Endothelial cell of umbilical vein (primary cell): Measurements from ENCODE around the gene CD99L2. TPM values are rescaled to one million over a fixed set of nuclear protein-coding genes. Genes with fewer than 3 reads are reported as not detected.

Experiments used
- BruUV-seq: library from RNA; stranded (reverse); fragments of 400-500 nt; replicated peaks from 2 replicates; lab custom pipeline; 2021; lab: Mats Ljungman, UMichigan
- CTCF ChIA-PET: fragments of 300-600, 350-600 bp; sonication (Branson Sonifier 250); formaldehyde crosslinking; loops from one replicate; lab custom pipeline; 2021; ENCODE audit warnings: antibody characterized with exemption, inconsistent platforms; lab: Charles Lee
- POLR2A ChIA-PET: fragments of 300-600, 350-600 bp; sonication (Branson Sonifier 250); formaldehyde crosslinking; loops from one replicate; lab custom pipeline; 2021; ENCODE audit warnings: antibody characterized with exemption, inconsistent platforms; lab: Charles Lee
- DNase-seq: peaks from one replicate; pipeline ENCODE4 v3.0.0-alpha.2; 2011; ENCODE audit warnings: low read depth, low spot score
- FAIRE-seq: peaks from 2 replicates; lab custom pipeline; 2011; peaks lifted over from hg19 to GRCh38; lab: Jason Lieb, UNC
- H2AFZ ChIP-seq: 2 replicates; pipeline ENCODE4 v1.6.0; 2012; ENCODE audit warnings: low read depth, low read length, control low read depth, inconsistent platforms
- H3K27ac ChIP-seq: 2 replicates; pipeline ENCODE4 v1.5.1; 2011; ENCODE audit warnings: low read depth, mild to moderate bottlenecking, control low read depth, low read length, moderate library complexity; ENCODE audit not compliant: insufficient read depth
- H3K27me3 ChIP-seq, 2 experiments: 2 replicates each; pipeline versions ENCODE4 v1.6.0 to v1.6.1; 2011; ENCODE audit warnings: low read length in 2 of 2, mixed read lengths in 1 of 2; ENCODE audit not compliant: control insufficient read depth in 2 of 2, insufficient read depth in 2 of 2
- H3K36me3 ChIP-seq, 2 experiments: 2 replicates in 1 of 2; 3 replicates in 1 of 2; pipeline ENCODE4 v1.5.1; 2011; ENCODE audit warnings: low read length in 2 of 2, mild to moderate bottlenecking in 1 of 2, moderate library complexity in 1 of 2; ENCODE audit not compliant: control insufficient read depth in 2 of 2, insufficient read depth in 2 of 2; ENCODE audit errors: extremely low read depth in 1 of 2
- H3K4me1 ChIP-seq: 3 replicates; pipeline ENCODE4 v1.5.1; 2011; ENCODE audit warnings: mild to moderate bottlenecking, low read length; ENCODE audit not compliant: control insufficient read depth, insufficient read depth; ENCODE audit errors: extremely low read depth
- H3K4me2 ChIP-seq: 2 replicates; pipeline ENCODE4 v1.6.1; 2011; ENCODE audit warnings: low read length, control low read depth, mixed read lengths; ENCODE audit not compliant: insufficient read depth
- H3K4me3 ChIP-seq, 3 experiments: fragments of 200-600 bp in 1 of 3; sonication (generic), shearing (Covaris generic) in 1 of 3; replicated peaks in 1 of 3; 2 replicates each; pipeline ENCODE4 v1.5.1; 2011 to 2016; ENCODE audit warnings: control low read depth in 3 of 3, low read length in 3 of 3, mild to moderate bottlenecking in 2 of 3, inconsistent platforms in 1 of 3, low read depth in 1 of 3, moderate library complexity in 1 of 3; ENCODE audit not compliant: insufficient read depth in 1 of 3
- H3K79me2 ChIP-seq: 2 replicates; pipeline ENCODE4 v1.6.0; 2012; ENCODE audit warnings: low read length, inconsistent platforms; ENCODE audit not compliant: control insufficient read depth, insufficient read depth
- H3K9ac ChIP-seq: replicated peaks from 2 replicates; pipeline ENCODE3; 2011; ENCODE audit warnings: low read length, control low read depth; ENCODE audit not compliant: insufficient read depth; ENCODE audit errors: extremely low read depth
- H3K9me1 ChIP-seq: replicated peaks from 3 replicates; pipeline ENCODE4 v1.6.0; 2011; ENCODE audit warnings: mild to moderate bottlenecking, low read length; ENCODE audit not compliant: control insufficient read depth, insufficient read depth; ENCODE audit errors: extremely low read depth
- H3K9me3 ChIP-seq: replicated peaks from 2 replicates; pipeline ENCODE4 v1.5.1; 2012; ENCODE audit warnings: low read length, inconsistent platforms; ENCODE audit not compliant: control insufficient read depth, insufficient read depth
- H4K20me1 ChIP-seq: replicated peaks from 2 replicates; pipeline ENCODE3; 2011; ENCODE audit warnings: mild to moderate bottlenecking, low read length; ENCODE audit not compliant: control insufficient read depth, insufficient read depth; ENCODE audit errors: extremely low read depth
- EZH2 ChIP-seq: IDR thresholded peaks from 2 replicates; pipeline ENCODE4 v1.6.1; 2012; ENCODE audit warnings: borderline replicate concordance, low read depth, mild to moderate bottlenecking, moderate library complexity, low read length, inconsistent platforms; ENCODE audit not compliant: severe bottlenecking
- FOS ChIP-seq: IDR thresholded peaks from 2 replicates; pipeline ENCODE4 v1.6.1; 2011; ENCODE audit warnings: mild to moderate bottlenecking, low read length, moderate library complexity, borderline replicate concordance; ENCODE audit not compliant: insufficient read depth
- GATA2 ChIP-seq: IDR thresholded peaks from 2 replicates; pipeline ENCODE4 v1.7.0; 2011; ENCODE audit warnings: low read depth, mild to moderate bottlenecking, moderate library complexity, mixed read lengths, low read length; ENCODE audit not compliant: insufficient read length, insufficient read depth
- JUN ChIP-seq: IDR thresholded peaks from 2 replicates; pipeline ENCODE4 v1.6.1; 2011; ENCODE audit warnings: borderline replicate concordance, low read depth; ENCODE audit not compliant: insufficient read length, insufficient read depth
- MYC ChIP-seq: IDR thresholded peaks from one replicate; pipeline ENCODE4 v1.6.1; 2011; ENCODE audit warnings: mild to moderate bottlenecking, low read depth, low read length
- POLR2A ChIP-seq: IDR thresholded peaks from 2 replicates; pipeline ENCODE4 v1.6.1; 2012; ENCODE audit warnings: low read depth, mild to moderate bottlenecking, control low read depth, low read length
- POLR2AphosphoS5 ChIP-seq: IDR thresholded peaks from 2 replicates; pipeline ENCODE4 v1.6.1; 2012; ENCODE audit warnings: low read depth, mild to moderate bottlenecking, control low read depth, low read length, moderate library complexity; ENCODE audit not compliant: insufficient read depth
- dilution Hi-C: fragments of 300-500 bp; cut with MboI; formaldehyde crosslinking; loops from one replicate; pipeline ENCODE4 v1.15.0; 2019; ENCODE audit warnings: low sequenced_read_pairs; ENCODE audit not compliant: extremely low pct_ligation_motif_present
- intact Hi-C: fragments of 100-400 bp; cut with micrococcal nuclease; formaldehyde crosslinking; loops from one replicate; pipeline ENCODE4 v1.10.0; 2022
- polyA plus RNA-seq, 4 experiments: library from polyadenylated mRNA; depleted of rRNA in 3 of 4; stranded (reverse) in 3 of 4; unstranded in 1 of 4; fragments of >200 nt; gene quantifications; 2 replicates each; pipeline versions ENCODE4 v1.2.1 to v1.2.3, GENCODE V29; 2011 to 2012; ENCODE audit warnings: missing spikeins in 1 of 4
- total RNA-seq: library from RNA; stranded (reverse); gene quantifications from 2 replicates; pipeline ENCODE4 v1.2.3, GENCODE V29; 2021
- TF ChIP-seq, protein P1 (sequence below): IDR thresholded peaks from 2 replicates; pipeline ENCODE4 v1.6.1; 2011; ENCODE audit not compliant: insufficient read depth, insufficient read length
- TF ChIP-seq, protein P2 (sequence below), 2 donors: IDR thresholded peaks; 1 replicate in 1 of 2; 2 replicates in 1 of 2; pipeline ENCODE4 v1.5.1; 2011; ENCODE audit warnings: low read length in 2 of 2, mild to moderate bottlenecking in 2 of 2, moderate library complexity in 2 of 2, control low read depth in 1 of 2, inconsistent platforms in 1 of 2, low read depth in 1 of 2; ENCODE audit not compliant: insufficient read depth in 1 of 2; ENCODE audit errors: extremely low read depth in 1 of 2

Gene CD99L2
- total and polyA plus RNA-seq, 2 donors (not counting 3 experiments of a cell fraction or from before 2014, with no cell fraction given), result 33.2 to 43.4 TPM

DNA sequence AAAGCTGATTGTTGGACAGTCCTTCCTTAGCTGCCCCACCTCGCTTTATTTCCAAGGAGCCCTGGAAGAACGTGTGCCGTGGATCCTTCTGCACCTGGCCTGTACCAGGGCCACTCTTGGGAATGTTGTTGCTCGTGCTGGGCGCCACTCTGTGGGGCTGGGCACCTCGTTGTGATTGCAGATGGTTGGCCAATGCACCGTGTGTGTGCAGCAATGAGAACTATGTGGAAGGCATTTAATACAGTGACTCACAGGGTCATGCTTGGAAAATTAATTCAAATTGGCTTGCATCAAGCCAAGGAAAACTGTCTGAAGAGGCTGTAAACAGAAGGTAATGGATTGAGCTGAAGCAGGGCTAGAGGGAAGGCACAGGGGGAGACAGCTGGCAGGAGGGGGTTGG is 37.0 kb upstream of the CD99L2 start:
- POLR2A ChIA-PET, result no interaction called here
- no peaks in the 10 kb centered on the region for H3K9me1 ChIP-seq
- H4K20me1 ChIP-seq, result no peaks in the 10 kb centered on the region
- DNase-seq (no peak), FAIRE-seq (no peak)
- dilution Hi-C loops, result no loop called here
- H3K27ac ChIP-seq, result no peak overlapping the region
- no peak overlapping the region for H2AFZ ChIP-seq
- CTCF ChIA-PET, result no interaction called here
- H3K4me2 ChIP-seq, result no peak overlapping the region
- H3K36me3 ChIP-seq, result no peaks in the 10 kb centered on the region
- H3K79me2 ChIP-seq, result no peaks in the 10 kb centered on the region
- no peak overlapping the region for H3K4me3 ChIP-seq
- no peaks in the 10 kb centered on the region for H3K27me3 ChIP-seq
- no peaks in the 10 kb centered on the region for H3K9me3 ChIP-seq
- H3K4me1 ChIP-seq, result no peaks in the 10 kb centered on the region
- intact Hi-C loops, result no loop called here
- TF ChIP-seq, protein P1, sequence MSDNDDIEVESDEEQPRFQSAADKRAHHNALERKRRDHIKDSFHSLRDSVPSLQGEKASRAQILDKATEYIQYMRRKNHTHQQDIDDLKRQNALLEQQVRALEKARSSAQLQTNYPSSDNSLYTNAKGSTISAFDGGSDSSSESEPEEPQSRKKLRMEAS, result no peak
- no peak for TF ChIP-seq JUN
- TF ChIP-seq EZH2, result no peak
- TF ChIP-seq POLR2A, result no peak
- no peak for TF ChIP-seq FOS
- no peak for TF ChIP-seq POLR2AphosphoS5
- TF ChIP-seq GATA2, result no peak
- TF ChIP-seq, protein P2, sequence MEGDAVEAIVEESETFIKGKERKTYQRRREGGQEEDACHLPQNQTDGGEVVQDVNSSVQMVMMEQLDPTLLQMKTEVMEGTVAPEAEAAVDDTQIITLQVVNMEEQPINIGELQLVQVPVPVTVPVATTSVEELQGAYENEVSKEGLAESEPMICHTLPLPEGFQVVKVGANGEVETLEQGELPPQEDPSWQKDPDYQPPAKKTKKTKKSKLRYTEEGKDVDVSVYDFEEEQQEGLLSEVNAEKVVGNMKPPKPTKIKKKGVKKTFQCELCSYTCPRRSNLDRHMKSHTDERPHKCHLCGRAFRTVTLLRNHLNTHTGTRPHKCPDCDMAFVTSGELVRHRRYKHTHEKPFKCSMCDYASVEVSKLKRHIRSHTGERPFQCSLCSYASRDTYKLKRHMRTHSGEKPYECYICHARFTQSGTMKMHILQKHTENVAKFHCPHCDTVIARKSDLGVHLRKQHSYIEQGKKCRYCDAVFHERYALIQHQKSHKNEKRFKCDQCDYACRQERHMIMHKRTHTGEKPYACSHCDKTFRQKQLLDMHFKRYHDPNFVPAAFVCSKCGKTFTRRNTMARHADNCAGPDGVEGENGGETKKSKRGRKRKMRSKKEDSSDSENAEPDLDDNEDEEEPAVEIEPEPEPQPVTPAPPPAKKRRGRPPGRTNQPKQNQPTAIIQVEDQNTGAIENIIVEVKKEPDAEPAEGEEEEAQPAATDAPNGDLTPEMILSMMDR (IDR thresholded peaks at IDR 0.05; ENCODE audit: extremely low read depth in 1 of 2, insufficient read depth in 1 of 2, low read depth in 1 of 2, low read length in 2 of 2), result no peak
- TF ChIP-seq MYC, result no peak
- no TSS peak for BruUV-seq
- H3K9ac ChIP-seq, result no peak overlapping the region
